CD4-positive, alpha-beta T cell treated with Interleukin-10 for 1 hour (primary cell): ENCODE measurements around the gene ZNF302.
A peak's percentile ranks its signal among the peaks of the same experiment; 100 is the strongest.

Source experiments
- DNase-seq: peaks from one replicate; pipeline ENCODE4 v3.0.0-alpha.2; 2020

ZNF302 gene

GRCh38 chr19:34733266-34733745 lies 55.8 kb downstream of the ZNF302 start:
- DNase-seq, result no peak

DNA sequence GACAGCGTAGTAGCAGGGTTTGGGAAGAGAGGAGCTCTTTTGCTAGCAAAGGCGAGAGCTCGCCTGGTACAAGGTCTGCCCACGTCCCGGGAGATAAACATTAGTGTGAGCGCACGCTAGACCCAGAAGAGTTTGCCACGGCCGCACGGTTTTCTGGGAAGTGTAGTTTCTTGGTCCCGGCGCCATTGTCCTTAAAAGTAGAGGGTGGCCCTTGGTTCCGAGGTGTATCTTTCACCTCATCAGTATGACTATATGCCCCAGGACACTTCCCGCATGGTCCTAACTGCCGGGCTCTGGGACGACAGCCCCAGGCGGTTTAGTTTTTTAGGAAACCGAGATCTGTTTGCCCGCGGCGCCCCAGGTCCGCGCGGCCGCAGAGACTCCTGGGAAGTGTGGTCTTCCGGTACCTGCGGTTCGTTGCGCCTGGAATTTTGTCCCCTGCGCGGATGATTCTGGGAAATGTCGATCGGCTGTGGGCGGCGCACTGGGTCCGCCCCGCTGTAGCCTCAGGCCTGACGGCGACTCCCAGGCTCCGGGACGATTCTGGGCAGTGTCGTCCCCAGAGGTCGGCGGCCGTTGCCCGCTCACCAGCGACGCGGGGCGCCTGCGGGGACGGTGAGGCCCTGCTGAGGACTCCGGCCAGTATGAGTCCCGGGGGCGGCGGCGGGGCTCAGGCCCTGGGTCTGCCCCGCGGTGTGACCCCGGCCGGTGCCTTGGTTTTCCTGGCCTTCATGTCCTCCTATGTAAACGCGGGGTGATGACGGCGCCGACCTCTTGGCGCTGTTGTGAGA lies 56.5 kb downstream of the ZNF302 start, which contains the start of gene ZNF181:
Gene ZNF181, plus strand, starts transcription at position 498 of the 791 bp plus-strand sequence. CDS start 795 bp downstream, outside the sequence.
- DNase-seq, result peak; percentile 86

- no peak for DNase-seq
These were observed 57.1 kb downstream of the ZNF302 start for GRCh38 chr19:34734537-34735103.
